BLaER1 (cell line): Measurements from ENCODE around the gene PLD1.

Experiments
- H3K27ac ChIP-seq: shearing (Covaris generic); formaldehyde crosslinking; 2 replicates; pipeline ENCODE4 v1.8.1; 2022
- H3K27me3 ChIP-seq: shearing (Covaris generic); formaldehyde crosslinking; 2 replicates; pipeline ENCODE4 v1.8.1; 2022
- H3K36me3 ChIP-seq: shearing (Covaris generic); formaldehyde crosslinking; 2 replicates; pipeline ENCODE4 v1.8.1; 2022
- H3K4me1 ChIP-seq: shearing (Covaris generic); formaldehyde crosslinking; 2 replicates; pipeline ENCODE4 v1.8.1; 2022
- H3K4me2 ChIP-seq: shearing (Covaris generic); formaldehyde crosslinking; 2 replicates; pipeline ENCODE4 v1.8.1; 2022
- H3K4me3 ChIP-seq: shearing (Covaris generic); formaldehyde crosslinking; 2 replicates; pipeline ENCODE4 v1.8.1; 2022
- H3K9ac ChIP-seq: shearing (Covaris generic); formaldehyde crosslinking; 2 replicates; pipeline ENCODE4 v1.8.1; 2022
- H3K9me3 ChIP-seq: shearing (Covaris generic); formaldehyde crosslinking; 2 replicates; pipeline ENCODE4 v1.8.1; 2022
- H4K20me1 ChIP-seq: shearing (Covaris generic); formaldehyde crosslinking; 2 replicates; pipeline ENCODE4 v1.8.1; 2022
- Cebpa-rat ChIP-seq: shearing (Covaris generic); IDR thresholded peaks from 2 replicates; pipeline ENCODE4 v1.8.1; 2022

PLD1 gene

GRCh38 chr3:171660188-171660587 lies 150.1 kb downstream of the PLD1 start:
- Histone ChIP-seq H3K27ac (no peak overlapping the region), H3K36me3 (no peaks in the 10 kb centered on the region), H3K9ac (no peak overlapping the region), H3K4me2 (no peak overlapping the region), H3K27me3 (no peaks in the 10 kb centered on the region), H3K4me3 (no peak overlapping the region), H4K20me1 (no peaks in the 10 kb centered on the region), H3K9me3 (no peaks in the 10 kb centered on the region), H3K4me1 (no peaks in the 10 kb centered on the region)
- no peak for TF ChIP-seq Cebpa-rat

- Histone ChIP-seq H3K9me3 (no peaks in the 10 kb centered on the region), H3K4me3 (no peak overlapping the region), H3K27me3 (no peaks in the 10 kb centered on the region), H3K4me2 (no peak overlapping the region), H3K4me1 (no peaks in the 10 kb centered on the region), H3K36me3 (no peaks in the 10 kb centered on the region), H3K9ac (no peak overlapping the region), H4K20me1 (no peaks in the 10 kb centered on the region), H3K27ac (no peak overlapping the region)
- no peak for TF ChIP-seq Cebpa-rat
These were observed 151.4 kb downstream of the PLD1 start for GRCh38 chr3:171658841-171659240.

GRCh38 chr3:171654809-171655208 lies 155.5 kb downstream of the PLD1 start:
- H3K27me3 ChIP-seq = no peaks in the 10 kb centered on the region
- H3K9ac ChIP-seq = no peak overlapping the region
- H3K4me2 ChIP-seq = no peak overlapping the region
- H3K27ac ChIP-seq = no peak overlapping the region
- no peak overlapping the region for H3K4me3 ChIP-seq
- H3K4me1 ChIP-seq = no peaks in the 10 kb centered on the region
- no peak for TF ChIP-seq Cebpa-rat
- H4K20me1 ChIP-seq = no peaks in the 10 kb centered on the region
- H3K36me3 ChIP-seq = no peaks in the 10 kb centered on the region
- no peaks in the 10 kb centered on the region for H3K9me3 ChIP-seq

- H3K36me3 ChIP-seq = no peaks in the 10 kb centered on the region
- H3K27me3 ChIP-seq = no peaks in the 10 kb centered on the region
- no peaks in the 10 kb centered on the region for H3K9me3 ChIP-seq
- no peaks in the 10 kb centered on the region for H4K20me1 ChIP-seq
- no peak overlapping the region for H3K4me2 ChIP-seq
- no peaks in the 10 kb centered on the region for H3K4me1 ChIP-seq
- no peak overlapping the region for H3K4me3 ChIP-seq
- H3K27ac ChIP-seq = no peak overlapping the region
- TF ChIP-seq Cebpa-rat = no peak
- no peak overlapping the region for H3K9ac ChIP-seq
These were observed 156.0 kb downstream of the PLD1 start for GRCh38 chr3:171654326-171654725.

GRCh38 chr3:171653701-171654100 lies 156.6 kb downstream of the PLD1 start:
- Histone ChIP-seq H3K4me3 (no peak overlapping the region), H3K4me2 (no peak overlapping the region), H3K9ac (no peak overlapping the region), H3K36me3 (no peaks in the 10 kb centered on the region), H3K27me3 (no peaks in the 10 kb centered on the region), H4K20me1 (no peaks in the 10 kb centered on the region), H3K27ac (no peak overlapping the region), H3K4me1 (no peaks in the 10 kb centered on the region), H3K9me3 (no peaks in the 10 kb centered on the region)
- TF ChIP-seq Cebpa-rat = no peak

- H3K4me1 ChIP-seq = no peaks in the 10 kb centered on the region
- H3K4me2 ChIP-seq = no peak overlapping the region
- no peaks in the 10 kb centered on the region for H3K36me3 ChIP-seq
- no peak overlapping the region for H3K4me3 ChIP-seq
- no peaks in the 10 kb centered on the region for H3K9me3 ChIP-seq
- no peak for TF ChIP-seq Cebpa-rat
- no peaks in the 10 kb centered on the region for H4K20me1 ChIP-seq
- H3K27ac ChIP-seq = no peak overlapping the region
- no peak overlapping the region for H3K9ac ChIP-seq
- no peaks in the 10 kb centered on the region for H3K27me3 ChIP-seq
These were observed 157.4 kb downstream of the PLD1 start for GRCh38 chr3:171652932-171653331.

GRCh38 chr3:171649911-171650592 lies 160.2 kb downstream of the PLD1 start:
- H3K27ac ChIP-seq = no peak overlapping the region
- no peak overlapping the region for H3K9ac ChIP-seq
- H3K27me3 ChIP-seq = no peaks in the 10 kb centered on the region
- H3K36me3 ChIP-seq = no peaks in the 10 kb centered on the region
- no peak overlapping the region for H3K4me3 ChIP-seq
- no peaks in the 10 kb centered on the region for H3K4me1 ChIP-seq
- no peak overlapping the region for H3K4me2 ChIP-seq
- H3K9me3 ChIP-seq = no peaks in the 10 kb centered on the region
- TF ChIP-seq Cebpa-rat = no peak
- no peaks in the 10 kb centered on the region for H4K20me1 ChIP-seq

- H3K9ac ChIP-seq = no peak overlapping the region
- H3K4me3 ChIP-seq = no peak overlapping the region
- no peak overlapping the region for H3K4me2 ChIP-seq
- no peak for TF ChIP-seq Cebpa-rat
- H3K27me3 ChIP-seq = no peaks in the 10 kb centered on the region
- no peaks in the 10 kb centered on the region for H4K20me1 ChIP-seq
- no peaks in the 10 kb centered on the region for H3K36me3 ChIP-seq
- H3K4me1 ChIP-seq = no peaks in the 10 kb centered on the region
- no peaks in the 10 kb centered on the region for H3K9me3 ChIP-seq
- no peak overlapping the region for H3K27ac ChIP-seq
These were observed 161.0 kb downstream of the PLD1 start for GRCh38 chr3:171649267-171649666.

- no peak overlapping the region for H3K4me2 ChIP-seq
- no peak overlapping the region for H3K27ac ChIP-seq
- no peak overlapping the region for H3K4me3 ChIP-seq
- no peaks in the 10 kb centered on the region for H4K20me1 ChIP-seq
- H3K27me3 ChIP-seq = no peaks in the 10 kb centered on the region
- H3K9ac ChIP-seq = no peak overlapping the region
- H3K9me3 ChIP-seq = no peaks in the 10 kb centered on the region
- no peak for TF ChIP-seq Cebpa-rat
- H3K4me1 ChIP-seq = no peaks in the 10 kb centered on the region
- H3K36me3 ChIP-seq = no peaks in the 10 kb centered on the region
These were observed 162.2 kb downstream of the PLD1 start for GRCh38 chr3:171648069-171648468.

- Histone ChIP-seq H3K27ac (no peak overlapping the region), H3K36me3 (no peaks in the 10 kb centered on the region), H3K9me3 (no peaks in the 10 kb centered on the region), H3K4me2 (no peak overlapping the region), H3K9ac (no peak overlapping the region), H3K4me3 (no peak overlapping the region), H3K27me3 (no peaks in the 10 kb centered on the region), H3K4me1 (no peaks in the 10 kb centered on the region), H4K20me1 (no peaks in the 10 kb centered on the region)
- TF ChIP-seq Cebpa-rat = no peak
These were observed 163.7 kb downstream of the PLD1 start for GRCh38 chr3:171646357-171647133.
